Stimulated activated CD8-positive, alpha-beta memory T cell treated with anti-CD3 and anti-CD28 coated beads, Interleukin-15, amount 100 ng/mL, for 48 hours (primary cell): ENCODE data around the gene GTF2A2.

ENCODE experiments used
- DNase-seq, 2 donors: peaks; one replicate each; pipeline ENCODE4 v3.0.0-alpha.2; 2020; ENCODE audit warnings: low read depth in 2 of 2

Gene GTF2A2

DNA sequence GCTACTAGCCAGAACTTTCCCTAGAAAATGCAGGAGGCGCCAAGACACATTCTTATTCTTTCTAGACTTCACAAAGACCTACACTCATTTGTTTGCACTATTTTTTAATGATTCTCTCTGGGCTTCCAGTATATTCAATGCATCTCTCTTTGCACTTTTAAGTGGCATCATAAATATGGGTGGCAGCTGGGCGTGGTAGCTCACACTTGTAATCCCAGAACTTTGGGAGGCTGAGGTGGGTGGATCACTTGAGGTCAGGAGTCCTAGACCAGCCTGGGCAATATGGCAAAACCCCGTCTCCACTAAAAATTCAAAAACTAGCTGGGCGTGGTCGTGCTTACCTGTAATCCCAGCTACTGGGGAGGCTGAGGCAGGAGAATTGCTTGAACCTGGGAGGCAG, 51.3 kb downstream of the GTF2A2 start:
- no peak for DNase-seq

DNA sequence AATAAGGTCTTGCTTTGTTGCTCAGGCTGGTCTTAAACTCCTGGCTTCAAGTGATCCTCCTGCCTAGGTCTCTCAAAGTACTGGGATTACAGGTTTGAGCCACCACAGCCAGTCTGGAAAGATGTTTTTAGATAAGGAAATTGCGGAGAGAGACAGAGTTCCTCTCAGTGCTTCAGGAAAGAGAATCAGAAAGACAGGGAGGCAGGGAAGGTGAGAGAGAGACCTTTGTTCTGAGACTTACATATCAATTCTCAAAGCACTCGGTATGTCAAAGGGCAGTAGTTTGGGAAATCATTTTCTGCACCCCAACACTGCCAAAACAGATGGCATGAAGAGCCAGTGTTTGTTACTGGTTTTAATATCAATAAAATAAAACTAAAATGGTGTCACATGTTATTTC, 58.9 kb downstream of the GTF2A2 start:
- no peak for DNase-seq

DNA sequence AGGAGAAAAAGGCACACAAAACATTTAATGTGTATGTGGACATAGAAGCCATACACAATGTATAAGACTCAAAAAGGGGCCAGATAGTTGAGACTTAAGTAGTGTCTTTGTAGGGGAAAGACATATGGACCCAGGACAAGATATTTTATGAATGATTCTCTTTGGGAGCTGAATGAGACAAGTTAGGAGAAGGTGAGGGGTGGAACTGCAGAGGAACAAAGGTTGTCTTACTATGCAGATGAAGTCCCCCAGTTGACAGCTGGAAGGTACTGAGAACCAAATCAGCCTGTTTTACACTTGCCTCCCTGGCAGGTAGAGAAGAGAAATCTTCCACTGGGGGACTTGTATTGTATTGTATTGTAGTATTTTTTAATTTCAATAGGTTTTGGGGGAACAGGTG, 60.7 kb downstream of the GTF2A2 start:
- DNase-seq = no peak

DNA sequence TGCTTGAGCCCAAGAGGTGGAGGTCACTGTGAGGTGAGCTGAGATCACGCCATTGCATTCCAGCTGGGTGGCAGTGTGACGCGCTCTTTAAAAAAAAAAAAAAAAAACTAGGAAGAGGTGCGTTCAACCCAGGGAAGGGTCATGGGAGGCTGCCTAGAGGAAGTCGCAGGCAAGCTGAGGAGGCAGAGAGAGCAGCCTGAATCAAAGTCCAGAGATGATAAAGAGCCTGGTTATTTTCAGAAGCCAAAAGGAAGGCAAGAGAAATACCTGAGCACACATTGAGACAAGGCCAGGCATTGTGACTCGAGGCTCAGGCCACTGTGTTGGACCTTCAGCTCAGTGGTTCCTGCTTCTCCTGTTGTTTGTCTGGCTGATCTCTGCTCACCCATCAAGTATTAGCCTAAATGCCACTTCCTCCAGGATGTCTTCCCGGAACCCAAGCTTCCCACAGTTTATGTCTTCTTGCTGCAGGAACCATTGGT, 61.8 kb downstream of the GTF2A2 start:
- no peak for DNase-seq

DNA sequence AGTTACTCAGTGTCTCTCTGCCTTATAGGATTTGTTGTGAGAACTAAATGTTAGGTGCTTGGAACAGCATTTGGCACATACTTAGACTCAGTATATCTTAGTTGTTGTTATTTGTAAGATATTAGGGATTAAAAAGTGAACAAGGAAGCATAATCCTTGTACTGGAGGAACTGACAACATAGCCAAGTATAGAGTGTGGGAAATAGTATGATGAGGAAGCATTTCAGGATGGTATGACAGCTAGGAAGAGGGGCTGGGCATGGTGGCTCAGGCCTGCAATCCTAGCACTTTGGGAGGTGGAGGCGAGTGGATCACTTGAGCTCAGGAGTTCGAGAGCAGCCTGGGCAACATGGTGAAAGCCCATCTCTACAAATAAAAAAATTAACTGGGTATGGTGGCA, 62.3 kb downstream of the GTF2A2 start:
- no peak for DNase-seq

DNA sequence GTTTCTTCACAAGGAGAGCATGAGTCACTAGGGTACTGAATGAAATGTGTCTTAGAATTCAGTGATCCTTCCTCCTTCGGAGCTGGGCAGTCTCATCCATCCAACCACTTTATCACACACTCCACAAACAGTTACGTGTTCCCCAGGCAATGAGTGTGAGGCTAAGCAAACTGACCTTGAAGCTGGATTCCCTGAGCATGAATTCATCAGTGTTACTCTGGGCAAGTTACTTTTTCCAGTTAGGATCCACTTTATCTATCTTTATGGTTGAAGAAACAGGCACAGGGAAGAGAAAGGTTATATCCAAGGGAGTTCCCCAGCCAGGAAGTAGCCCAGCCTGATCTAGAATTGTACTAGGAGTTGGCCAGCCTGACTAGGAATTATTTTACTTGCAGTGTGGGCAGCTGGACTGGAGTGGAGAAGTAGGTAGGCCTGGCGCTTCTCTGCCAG, 62.8 kb downstream of the GTF2A2 start:
- no peak for DNase-seq

DNA sequence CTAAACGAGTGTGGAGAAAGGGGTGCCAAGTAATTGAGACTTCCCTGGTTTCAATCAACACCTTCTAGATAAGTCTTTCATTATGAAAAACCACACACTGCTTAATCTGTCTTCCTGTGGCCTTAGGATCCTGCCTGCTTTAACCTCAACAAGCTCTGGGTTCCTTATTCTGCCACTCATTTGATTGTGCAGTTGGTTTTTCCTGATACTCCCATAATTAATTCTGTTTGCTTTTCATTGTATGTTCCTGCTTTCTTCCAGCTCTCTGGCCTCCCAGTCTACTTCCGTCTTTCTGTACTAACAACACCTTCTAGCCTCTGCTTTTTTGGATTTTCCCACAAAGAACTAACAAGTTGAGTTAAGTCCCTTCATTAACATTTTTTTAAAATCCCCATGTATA, 66.0 kb downstream of the GTF2A2 start:
- DNase-seq = no peak

DNA sequence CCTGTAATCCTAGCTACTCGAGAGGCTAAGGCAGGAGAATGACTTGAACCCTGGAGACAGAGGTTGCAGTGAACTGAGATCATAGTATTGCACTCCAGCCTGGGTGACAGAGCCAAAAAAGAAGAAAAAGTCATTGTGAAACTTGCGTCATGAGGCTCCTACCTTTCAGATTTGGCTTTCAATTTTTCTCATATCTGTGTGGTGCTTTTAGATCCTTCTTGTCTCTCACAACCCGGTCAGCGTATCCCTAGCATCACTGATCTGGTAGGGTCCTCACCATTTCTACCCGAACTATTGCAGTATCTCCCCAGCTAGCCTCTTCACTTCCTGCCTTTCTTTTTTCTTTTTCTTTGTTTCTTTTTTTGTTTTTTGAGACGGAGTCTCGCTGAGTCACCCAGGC, 67.3 kb downstream of the GTF2A2 start:
- no peak for DNase-seq
